Esophagus (tissue), 2 donors: ENCODE results near the gene C5orf52. TPM values are rescaled to one million over a fixed set of nuclear protein-coding genes. Genes with fewer than 3 reads are reported as not detected.

Experiments
- H3K27ac ChIP-seq, 2 donors: one replicate each; pipeline ENCODE4 v1.5.1; 2013; ENCODE audit warnings: low read depth in 2 of 2, mild to moderate bottlenecking in 2 of 2, inconsistent platforms in 1 of 2, low read length in 1 of 2, moderate library complexity in 1 of 2
- H3K27me3 ChIP-seq, 2 donors: one replicate each; pipeline ENCODE4 v1.6.1; 2013; ENCODE audit warnings: low read length in 2 of 2, control low read depth in 1 of 2, mild to moderate bottlenecking in 1 of 2; ENCODE audit not compliant: insufficient read depth in 2 of 2, control insufficient read depth in 1 of 2
- H3K36me3 ChIP-seq, 2 donors: one replicate each; pipeline ENCODE4 v1.6.1; 2013; ENCODE audit warnings: low read length in 1 of 2; ENCODE audit not compliant: control insufficient read depth in 2 of 2, insufficient read depth in 2 of 2
- H3K4me1 ChIP-seq, 2 donors: one replicate each; pipeline ENCODE4 v1.6.1; 2013; ENCODE audit warnings: low read length in 1 of 2; ENCODE audit not compliant: control insufficient read depth in 2 of 2, insufficient read depth in 2 of 2
- H3K4me3 ChIP-seq, 2 donors: one replicate each; pipeline ENCODE4 v1.5.1; 2013; ENCODE audit warnings: low read length in 2 of 2, mild to moderate bottlenecking in 2 of 2, low read depth in 1 of 2, moderate library complexity in 1 of 2
- H3K9me3 ChIP-seq, 2 donors: one replicate each; pipeline ENCODE4 v1.6.1; 2013; ENCODE audit warnings: mild to moderate bottlenecking in 2 of 2, low read depth in 1 of 2, low read length in 1 of 2, moderate library complexity in 1 of 2; ENCODE audit not compliant: control insufficient read depth in 2 of 2, insufficient read depth in 1 of 2
- WGBS, 2 donors: extraction: QIAGEN DNeasy Blood & Tissue Kit; methylation state at CpG; one replicate each; pipeline ENCODE4 v1.1.7; 2013; 5-methylcytosine and 5-hydroxymethylcytosine counted together
- polyA plus RNA-seq, 2 donors: library from polyadenylated mRNA; stranded (reverse); fragments of 200-250 nt; gene quantifications; one replicate each; pipeline ENCODE4 v1.2.3, GENCODE V29; 2013
- donor health status: healthy with polysubstance abuse.
- donor health status: Bipolar disorder and iron deficiency.

The C5orf52 gene
- polyA plus RNA-seq: not detected

DNA sequence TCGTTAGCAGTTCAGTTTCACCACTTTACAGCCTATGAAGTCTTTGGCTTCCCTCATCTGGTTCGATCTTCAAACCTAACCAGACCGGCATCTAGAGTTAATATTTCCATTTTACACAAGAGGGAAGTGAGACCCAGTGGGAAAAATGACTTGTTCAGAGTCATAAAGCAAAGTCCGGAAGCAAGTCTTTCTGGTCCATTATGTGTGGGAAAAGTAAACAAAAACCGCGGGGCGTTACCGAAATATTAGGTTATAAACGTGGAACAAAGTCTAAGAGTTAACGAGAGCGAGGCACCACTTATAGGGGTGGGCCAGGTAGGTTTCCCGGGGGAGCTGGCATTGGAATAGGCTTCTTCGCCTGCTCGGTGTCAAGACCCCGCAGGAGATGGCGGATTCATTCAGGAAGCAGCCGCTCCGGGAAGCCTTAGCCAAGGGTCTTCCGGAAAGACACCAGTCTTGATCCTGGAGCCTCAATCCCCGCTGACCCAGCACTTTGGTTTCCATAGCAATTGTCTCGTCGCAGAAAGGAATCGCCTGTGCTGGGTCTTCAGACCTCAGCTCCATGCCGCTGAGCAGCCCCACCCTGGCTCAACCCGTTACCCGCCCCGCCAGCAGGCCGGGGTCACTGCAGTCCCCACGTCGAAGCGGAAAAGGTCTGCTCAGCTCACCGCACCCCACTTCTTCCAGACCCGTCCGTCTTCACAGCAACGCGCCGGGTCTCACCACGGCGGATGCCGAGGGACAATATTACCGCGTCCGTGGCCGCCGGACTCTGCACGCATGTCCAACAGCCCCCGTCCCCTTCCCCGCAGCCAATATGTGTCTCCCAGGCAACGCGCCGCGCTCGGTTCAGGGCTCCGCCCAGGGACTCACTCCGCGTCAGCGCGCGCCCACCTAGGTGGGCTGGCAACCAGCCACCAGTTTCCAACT, at the start of gene C5orf52:
Gene C5orf52 (plus strand): TSS at position 872 of the 930 bp plus-strand sequence. CDS start 82 bp downstream, outside the sequence.
- Histone ChIP-seq H3K9me3 (no peaks in the 10 kb centered on the region), H3K27ac (no peak within 1 kb of the TSS), H3K4me3 (peak within 1 kb of the TSS; percentile 51 to 60), H3K27me3 (no peaks in the 10 kb centered on the region), H3K36me3 (no peaks in the 10 kb centered on the region), H3K4me1 (peaks cover 3 to 5% of the 10 kb centered on the region in 2 donors)
- 1% methylated on average over 59 of the region's 59 CpGs for WGBS, 2 donors

DNA sequence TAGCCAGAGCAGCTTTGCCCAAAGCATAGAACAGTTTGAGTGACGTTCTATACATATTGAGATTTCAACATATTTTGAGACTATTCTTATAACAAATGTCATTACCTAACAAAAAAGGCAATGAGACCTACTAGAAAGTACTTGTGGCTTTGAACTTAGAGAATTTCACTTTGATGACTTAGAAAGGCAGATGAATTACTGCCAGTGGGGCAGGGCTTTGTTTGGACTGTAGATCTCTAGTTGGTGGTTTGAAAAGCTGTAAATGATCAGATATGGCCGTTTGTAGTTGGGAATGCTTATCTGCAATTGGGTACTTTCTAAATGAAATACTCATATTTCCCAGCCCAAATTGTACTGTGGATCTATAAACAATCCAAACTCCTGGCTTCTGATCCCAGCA, 47.2 kb upstream of the C5orf52 start:
- H3K4me1 ChIP-seq: no peaks in the 10 kb centered on the region
- H3K27ac ChIP-seq: no peak overlapping the region
- H3K36me3 ChIP-seq: no peaks in the 10 kb centered on the region
- 47 to 51% methylated on average over 2 of the region's 2 CpGs for WGBS, 2 donors
- no peaks in the 10 kb centered on the region for H3K9me3 ChIP-seq
- H3K27me3 ChIP-seq: no peaks in the 10 kb centered on the region
- no peak overlapping the region for H3K4me3 ChIP-seq

DNA sequence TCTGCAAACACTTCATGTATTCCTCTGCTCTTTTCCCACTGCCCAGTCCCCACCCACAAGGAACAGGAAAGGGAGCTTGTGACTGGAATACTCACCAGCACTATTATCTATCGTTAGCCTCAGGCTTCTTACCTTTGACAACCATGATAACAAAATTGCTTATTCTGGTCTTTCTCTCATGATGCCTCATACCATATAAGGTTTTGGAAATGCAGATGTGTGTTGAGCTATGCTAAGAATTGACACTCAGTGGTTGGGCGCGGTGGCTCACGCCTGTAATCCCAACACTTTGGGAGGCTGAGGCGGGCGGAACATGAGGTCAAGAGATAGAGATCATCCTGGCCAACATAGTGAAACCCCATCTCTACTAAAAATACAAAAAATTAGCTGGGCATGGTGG, 44.5 kb upstream of the C5orf52 start:
- H3K9me3 ChIP-seq: no peaks in the 10 kb centered on the region
- H3K27ac ChIP-seq: no peak overlapping the region
- no peak overlapping the region for H3K4me3 ChIP-seq
- no peaks in the 10 kb centered on the region for H3K36me3 ChIP-seq
- H3K27me3 ChIP-seq: no peaks in the 10 kb centered on the region
- H3K4me1 ChIP-seq: no peaks in the 10 kb centered on the region
- 94 to 96% methylated on average over 6 of the region's 6 CpGs for WGBS, 2 donors

DNA sequence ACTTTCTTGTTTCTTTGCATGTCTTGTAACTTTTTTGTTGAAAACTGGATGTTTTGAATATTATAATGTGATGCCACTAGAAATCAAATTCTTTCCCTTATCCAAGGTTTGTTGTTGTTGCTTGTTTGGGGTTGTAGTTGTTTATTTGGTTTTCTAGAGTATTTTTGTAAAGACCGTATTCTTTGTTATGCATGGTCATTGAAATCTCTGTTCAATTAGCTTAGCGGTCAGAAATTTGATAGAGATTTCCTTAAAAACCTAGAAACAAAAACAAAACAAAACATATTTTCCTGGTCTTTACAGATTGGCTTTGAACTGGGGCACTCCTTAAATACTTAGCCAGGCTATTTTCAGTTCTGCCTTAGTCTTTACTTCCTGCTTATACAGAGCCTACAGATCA, 41.0 kb upstream of the C5orf52 start:
- no peaks in the 10 kb centered on the region for H3K36me3 ChIP-seq
- WGBS, 2 donors: 86 to 87% methylated on average over 2 of the region's 2 CpGs
- no peaks in the 10 kb centered on the region for H3K27me3 ChIP-seq
- H3K4me1 ChIP-seq: no peaks in the 10 kb centered on the region
- H3K9me3 ChIP-seq: no peaks in the 10 kb centered on the region
- no peak overlapping the region for H3K4me3 ChIP-seq
- H3K27ac ChIP-seq: no peak overlapping the region

DNA sequence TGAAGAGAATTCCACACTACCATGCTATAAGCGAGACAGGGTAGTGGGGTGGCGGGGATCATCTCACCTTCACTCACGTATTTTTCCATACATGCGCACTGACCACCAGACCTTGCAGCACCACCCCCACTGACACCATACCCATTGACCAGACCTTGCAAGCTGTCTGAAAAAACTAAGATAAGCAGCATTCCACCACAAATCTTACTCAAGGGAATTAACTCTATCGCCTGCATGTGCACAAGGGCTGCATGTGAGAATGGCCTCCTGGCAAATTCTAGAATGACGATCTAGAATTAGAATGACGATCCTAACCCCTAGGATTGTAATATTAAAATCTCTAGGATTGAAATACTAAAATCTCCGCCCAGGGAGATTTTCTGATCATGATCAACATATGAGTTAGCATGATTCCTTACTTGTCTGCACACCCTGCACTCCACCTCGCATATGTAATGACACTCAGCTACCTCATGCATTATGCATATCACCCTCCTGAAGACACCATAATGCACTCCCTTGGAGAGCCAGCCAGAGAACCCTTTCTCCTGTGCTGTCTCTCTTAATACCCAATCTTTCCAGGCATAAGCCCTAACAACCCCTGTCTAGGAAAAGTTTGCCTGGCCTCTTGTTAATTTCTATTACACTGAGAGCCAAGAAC, 30.8 kb upstream of the C5orf52 start:
- Histone ChIP-seq H3K27ac (no peak overlapping the region), H3K27me3 (no peaks in the 10 kb centered on the region), H3K4me3 (no peak overlapping the region), H3K9me3 (no peaks in the 10 kb centered on the region), H3K4me1 (no peaks in the 10 kb centered on the region), H3K36me3 (no peaks in the 10 kb centered on the region)
- 86 to 91% methylated on average over 9 of the region's 9 CpGs for WGBS, 2 donors

DNA sequence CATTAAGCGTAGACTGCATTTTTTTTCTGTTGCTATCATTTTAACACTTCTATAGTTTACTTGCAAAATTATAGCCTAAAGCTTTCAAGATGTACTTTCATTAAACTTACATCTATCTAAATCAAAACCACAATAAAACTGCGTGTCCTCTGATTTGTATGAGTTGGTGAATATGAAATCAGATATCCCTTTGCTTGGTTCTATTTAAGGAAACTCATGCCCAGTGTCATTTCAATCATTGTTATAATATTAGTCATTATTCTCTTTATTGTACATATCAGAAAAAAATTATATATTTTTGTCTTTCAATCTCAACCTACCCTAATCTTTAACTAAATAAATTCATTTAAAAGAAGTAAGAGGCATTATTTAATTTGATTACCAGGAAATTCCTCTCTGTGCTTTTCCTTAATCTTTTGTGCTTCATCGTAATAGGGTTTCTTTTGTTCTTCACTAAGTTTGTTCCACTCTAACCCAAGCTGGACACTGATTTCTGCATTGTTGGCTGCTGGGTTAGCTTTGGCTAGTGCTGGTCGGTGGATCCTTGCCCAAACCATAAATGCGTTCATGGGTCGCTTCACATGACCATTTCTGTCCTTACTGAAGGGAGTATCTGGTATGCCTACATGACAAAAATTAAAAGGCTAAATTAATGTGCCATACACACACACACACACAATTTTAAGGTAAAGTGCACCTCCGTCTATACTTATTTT, 22.9 kb upstream of the C5orf52 start:
- Histone ChIP-seq H3K9me3 (no peaks in the 10 kb centered on the region), H3K36me3 (no peaks in the 10 kb centered on the region), H3K4me1 (peaks cover 3 to 8% of the 10 kb centered on the region in 2 donors), H3K4me3 (no peak overlapping the region), H3K27me3 (no peaks in the 10 kb centered on the region), H3K27ac (no peak overlapping the region)
- 88 to 89% methylated on average over 7 of the region's 7 CpGs for WGBS, 2 donors

DNA sequence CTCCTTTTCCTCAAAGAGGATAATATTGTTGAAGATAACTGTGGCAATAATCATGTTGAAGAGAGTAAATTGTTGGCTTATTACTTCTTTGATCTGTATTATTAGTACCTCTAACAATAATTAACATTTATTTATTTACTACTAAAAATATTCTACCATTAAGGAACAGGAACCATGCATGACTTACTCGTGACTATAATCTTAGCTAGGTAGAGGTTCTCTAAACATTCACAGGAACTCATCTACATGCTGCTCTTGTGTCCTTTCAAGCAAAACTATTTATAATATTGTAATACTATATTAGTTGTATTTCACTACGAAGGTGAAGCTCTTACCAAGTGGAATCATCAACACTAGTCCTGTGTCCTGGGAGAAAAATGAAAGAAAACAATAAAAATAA, 22.2 kb upstream of the C5orf52 start:
- H3K9me3 ChIP-seq: no peaks in the 10 kb centered on the region
- WGBS, 2 donors: 80 to 83% methylated on average over 2 of the region's 2 CpGs
- H3K36me3 ChIP-seq: no peaks in the 10 kb centered on the region
- H3K27me3 ChIP-seq: no peaks in the 10 kb centered on the region
- no peak overlapping the region for H3K27ac ChIP-seq
- no peak overlapping the region for H3K4me3 ChIP-seq
- peaks cover 3 to 8% of the 10 kb centered on the region in 2 donors for H3K4me1 ChIP-seq

DNA sequence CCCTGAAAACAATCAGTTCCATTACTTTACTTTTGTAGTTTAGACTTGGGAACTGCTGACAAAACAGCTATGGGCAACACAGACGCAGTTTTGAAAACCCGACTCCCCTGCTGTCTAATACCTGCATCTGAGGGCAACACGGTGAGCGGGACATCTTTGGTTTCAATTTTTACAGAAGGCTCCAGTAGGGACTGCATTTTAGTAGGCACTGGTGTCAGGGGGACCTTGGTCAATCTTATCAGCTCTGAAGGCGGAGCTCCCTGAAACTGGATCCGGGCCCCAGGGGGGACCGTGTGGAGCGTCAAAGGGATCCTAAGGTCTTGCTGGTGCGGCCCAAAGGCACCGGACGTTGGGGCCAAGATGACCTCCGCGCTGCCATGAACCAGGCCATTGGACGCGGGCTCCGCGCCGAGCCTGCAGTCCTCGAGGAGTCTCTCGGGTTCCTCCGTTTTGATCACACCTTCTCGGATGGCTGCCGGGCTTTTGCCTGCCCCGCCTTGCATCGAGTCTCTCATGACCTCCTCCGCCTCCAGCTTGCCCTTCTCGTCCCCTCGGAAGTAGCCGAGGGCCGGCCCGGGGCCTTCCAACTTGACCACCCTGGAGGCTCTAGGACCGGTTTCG, 20.2 kb upstream of the C5orf52 start:
- H3K27me3 ChIP-seq: no peaks in the 10 kb centered on the region
- no peaks in the 10 kb centered on the region for H3K9me3 ChIP-seq
- no peaks in the 10 kb centered on the region for H3K36me3 ChIP-seq
- peaks cover 3 to 8% of the 10 kb centered on the region in 2 donors for H3K4me1 ChIP-seq
- no peak overlapping the region for H3K27ac ChIP-seq
- peak overlapping the region in 1 of 2 donors; percentile 54 for H3K4me3 ChIP-seq
- 72 to 75% methylated on average over 32 to 33 of the region's 33 CpGs for WGBS, 2 donors
